PC-3 (cell line): ENCODE data around the gene KIF18B. TPM values are rescaled to one million over a fixed set of nuclear protein-coding genes. Genes with fewer than 3 reads are reported as not detected.

Experiments
- ATAC-seq: fragments of 200-7000 bp; cut with Tn5 transposase; 2 replicates; pipeline ENCODE4 v1.9.1; 2020; ENCODE audit warnings: mild to moderate bottlenecking, moderate library complexity
- BruUV-seq: library from RNA; stranded (reverse); fragments of 400-500 nt; replicated peaks from 2 replicates; lab custom pipeline; 2021; lab: Mats Ljungman, UMichigan
- CTCF ChIA-PET: fragments of 300-600 bp; sonication (Branson Sonifier 250); formaldehyde crosslinking; loops from one replicate; lab custom pipeline; 2022; ENCODE audit warnings: antibody characterized with exemption; lab: Charles Lee
- POLR2A ChIA-PET: fragments of 300-600 bp; sonication (Branson Sonifier 250); formaldehyde crosslinking; loops from one replicate; lab custom pipeline; 2022; ENCODE audit warnings: antibody characterized with exemption; ENCODE audit not compliant: unreplicated experiment; lab: Charles Lee
- DNase-seq: peaks from one replicate; pipeline ENCODE4 v3.0.0-alpha.2; 2015
- H2AFZ ChIP-seq: fragments of 300-600 bp; sonication (generic); 2 replicates; pipeline ENCODE4 v1.6.0; 2016; ENCODE audit warnings: antibody characterized with exemption, low read length
- H3F3A ChIP-seq: fragments of 300-600 bp; sonication (generic); one replicate; pipeline ENCODE4 v1.6.0; 2017; ENCODE audit warnings: antibody characterized with exemption, low read length, control low read depth, mild to moderate bottlenecking; ENCODE audit not compliant: unreplicated experiment
- H3K27ac ChIP-seq: fragments of 300-600 bp; sonication (generic); 2 replicates; pipeline ENCODE4 v1.5.1; 2016; ENCODE audit warnings: mild to moderate bottlenecking, low read length
- H3K27me3 ChIP-seq: fragments of 300-600 bp; sonication (generic); 2 replicates; pipeline ENCODE4 v1.6.1; 2016; ENCODE audit warnings: low read length, mixed read lengths
- H3K36me3 ChIP-seq: fragments of 300-600 bp; sonication (generic); 2 replicates; pipeline ENCODE4 v1.6.1; 2016; ENCODE audit warnings: low read depth, mixed run types, low read length, mixed read lengths
- H3K4me1 ChIP-seq: fragments of 300-600 bp; sonication (generic); 2 replicates; pipeline ENCODE4 v1.5.1; 2016; ENCODE audit warnings: low read length; ENCODE audit not compliant: insufficient read depth
- H3K4me2 ChIP-seq: fragments of 300-600 bp; sonication (generic); 2 replicates; pipeline ENCODE4 v1.6.0; 2016; ENCODE audit warnings: low read length
- H3K4me3 ChIP-seq: fragments of 300-600 bp; sonication (generic); 2 replicates; pipeline ENCODE4 v1.5.1; 2016; ENCODE audit warnings: mild to moderate bottlenecking, low read length, mixed read lengths
- H3K79me2 ChIP-seq: fragments of 300-600 bp; sonication (generic); 2 replicates; pipeline ENCODE4 v1.6.1; 2017; ENCODE audit warnings: low read length, mixed read lengths
- H3K9ac ChIP-seq: fragments of 300-600 bp; sonication (generic); 2 replicates; pipeline ENCODE4 v1.6.0; 2016; ENCODE audit warnings: mild to moderate bottlenecking, low read length
- H3K9me2 ChIP-seq: fragments of 300-600 bp; sonication (generic); replicated peaks from 2 replicates; pipeline ENCODE4 v1.6.1; 2016; ENCODE audit warnings: mixed run types, low read length, mixed read lengths
- H3K9me3 ChIP-seq: fragments of 300-600 bp; sonication (generic); 2 replicates; pipeline ENCODE4 v1.6.1; 2016; ENCODE audit warnings: low read length, mixed read lengths
- H4K20me1 ChIP-seq: fragments of 300-600 bp; sonication (generic); 2 replicates; pipeline ENCODE4 v1.6.1; 2016; ENCODE audit warnings: low read length, mixed read lengths
- EZH2 ChIP-seq: fragments of 300-600 bp; sonication (generic); IDR thresholded peaks from one replicate; pipeline ENCODE4 v1.6.1; 2017; ENCODE audit warnings: antibody characterized with exemption, mild to moderate bottlenecking, low read length; ENCODE audit not compliant: unreplicated experiment
- EZH2phosphoT487 ChIP-seq: fragments of 300-600 bp; sonication (generic); IDR thresholded peaks from 2 replicates; pipeline ENCODE4 v1.6.1; 2018; ENCODE audit warnings: mild to moderate bottlenecking, antibody characterized with exemption, low read length, borderline replicate concordance
- intact Hi-C: fragments of 100-400 bp; cut with micrococcal nuclease; formaldehyde crosslinking; loops from 2 replicates; pipeline ENCODE4 v1.9.0; 2023
- total RNA-seq: library from RNA; depleted of rRNA; stranded (reverse); fragments of >200 nt; gene quantifications from 2 replicates; pipeline ENCODE4 v1.2.3, GENCODE V29; 2014
- TF ChIP-seq, protein P1 (sequence below): fragments of 300-600 bp; sonication (generic); conservative IDR thresholded peaks from 2 replicates; pipeline ENCODE4 v1.5.1; 2017; ENCODE audit warnings: antibody characterized with exemption, low read depth, mild to moderate bottlenecking, low read length

KIF18B gene
- total RNA-seq, 1 experiment from 2014 or later = 25.0 TPM

- ATAC-seq (no peak; the same call in 1 of the 2 replicates), DNase-seq (no peak)
- Histone ChIP-seq H3K79me2 (no peaks in the 10 kb centered on the region), H3K9me3 (no peaks in the 10 kb centered on the region), H3K9me2 (no peaks in the 10 kb centered on the region), H3K4me1 (peaks cover 20% of the 10 kb centered on the region), H3K4me3 (no peak overlapping the region), H3K27me3 (no peaks in the 10 kb centered on the region), H4K20me1 (no peaks in the 10 kb centered on the region), H3K36me3 (no peaks in the 10 kb centered on the region), H3K9ac (no peak overlapping the region), H3F3A (no peaks in the 10 kb centered on the region), H3K4me2 (peak overlapping the region; percentile 21; the same call in 1 of the 2 replicates), H3K27ac (no peak overlapping the region), H2AFZ (no peak overlapping the region)
- BruUV-seq = no TSS peak
- POLR2A ChIA-PET = no interaction called here
- CTCF ChIA-PET = interaction anchor here (0.6 kb wide), 2 partner anchors 96 to 116 kb away, joined by 3 to 7 read pairs; no protein-coding TSS in a partner anchor
- TF ChIP-seq, protein P1, sequence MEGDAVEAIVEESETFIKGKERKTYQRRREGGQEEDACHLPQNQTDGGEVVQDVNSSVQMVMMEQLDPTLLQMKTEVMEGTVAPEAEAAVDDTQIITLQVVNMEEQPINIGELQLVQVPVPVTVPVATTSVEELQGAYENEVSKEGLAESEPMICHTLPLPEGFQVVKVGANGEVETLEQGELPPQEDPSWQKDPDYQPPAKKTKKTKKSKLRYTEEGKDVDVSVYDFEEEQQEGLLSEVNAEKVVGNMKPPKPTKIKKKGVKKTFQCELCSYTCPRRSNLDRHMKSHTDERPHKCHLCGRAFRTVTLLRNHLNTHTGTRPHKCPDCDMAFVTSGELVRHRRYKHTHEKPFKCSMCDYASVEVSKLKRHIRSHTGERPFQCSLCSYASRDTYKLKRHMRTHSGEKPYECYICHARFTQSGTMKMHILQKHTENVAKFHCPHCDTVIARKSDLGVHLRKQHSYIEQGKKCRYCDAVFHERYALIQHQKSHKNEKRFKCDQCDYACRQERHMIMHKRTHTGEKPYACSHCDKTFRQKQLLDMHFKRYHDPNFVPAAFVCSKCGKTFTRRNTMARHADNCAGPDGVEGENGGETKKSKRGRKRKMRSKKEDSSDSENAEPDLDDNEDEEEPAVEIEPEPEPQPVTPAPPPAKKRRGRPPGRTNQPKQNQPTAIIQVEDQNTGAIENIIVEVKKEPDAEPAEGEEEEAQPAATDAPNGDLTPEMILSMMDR = no peak
- no peak for TF ChIP-seq EZH2
- TF ChIP-seq EZH2phosphoT487 = no peak
- intact Hi-C loops = no loop called here
Observed at GRCh38 chr17:44915862-44916780, 31.5 kb downstream of the KIF18B start.

DNA sequence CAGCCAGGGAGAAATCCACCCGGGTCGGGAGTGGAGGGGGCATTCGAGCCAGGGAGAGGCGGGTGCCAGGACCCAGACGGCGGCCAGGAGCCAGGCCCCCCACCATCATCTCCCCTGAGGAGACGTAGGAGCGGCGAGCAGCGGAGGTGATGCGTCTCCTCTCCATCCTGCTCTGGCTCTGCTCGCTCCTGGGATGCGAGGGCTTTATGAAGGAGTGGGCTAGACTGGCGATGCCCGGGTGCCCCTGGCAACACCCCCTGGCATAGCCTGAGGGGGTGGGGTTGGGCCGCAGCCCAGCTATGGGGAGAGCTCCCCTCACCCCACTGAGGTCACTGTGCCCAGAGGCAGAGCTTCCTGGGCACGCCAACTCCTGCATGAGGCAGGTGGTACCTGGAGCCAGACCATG, 32.2 kb downstream of the KIF18B start, which contains the start of gene GFAP:
Gene GFAP, minus strand, starts transcription at position 180 of the 406 bp plus-strand sequence. Its CDS starts 14 bp downstream, at position 166.
- intact Hi-C loops = no loop called here
- H3K79me2 ChIP-seq = no peaks in the 10 kb centered on the region
- H3K4me1 ChIP-seq = peaks cover 23% of the 10 kb centered on the region
- no peak within 1 kb of the TSS for H3K4me3 ChIP-seq
- no peak for TF ChIP-seq EZH2
- TF ChIP-seq EZH2phosphoT487 = no peak
- TF ChIP-seq, protein P1 = no peak
- H4K20me1 ChIP-seq = no peaks in the 10 kb centered on the region
- no peaks in the 10 kb centered on the region for H3K36me3 ChIP-seq
- DNase-seq (no peak), ATAC-seq (no peak)
- H3K9me3 ChIP-seq = no peaks in the 10 kb centered on the region
- H3K4me2 ChIP-seq = no peak within 1 kb of the TSS
- H3F3A ChIP-seq = no peaks in the 10 kb centered on the region
- H2AFZ ChIP-seq = no peak within 1 kb of the TSS
- H3K27ac ChIP-seq = no peak within 1 kb of the TSS
- H3K9ac ChIP-seq = no peak within 1 kb of the TSS
- no TSS peak for BruUV-seq
- CTCF ChIA-PET = no interaction called here
- H3K27me3 ChIP-seq = no peaks in the 10 kb centered on the region
- POLR2A ChIA-PET = no interaction called here
- H3K9me2 ChIP-seq = no peaks in the 10 kb centered on the region
